Adrenal gland (tissue), 12 donors: ENCODE data around the gene CCN6. TPM values are rescaled to one million over a fixed set of nuclear protein-coding genes. Genes with fewer than 3 reads are reported as not detected.

Source experiments
- DNase-seq, 7 donors: peaks; one replicate each; pipeline ENCODE4 v3.0.0-alpha.2; 2019 to 2020
- H3K27ac ChIP-seq, 5 donors: fragments of 200-600 bp; sonication (generic) in 4 of 5; 1 replicate in 3 of 5; 2 replicates in 2 of 5; pipeline versions ENCODE4 v1.5.1 to v1.8.0; 2016 to 2020; ENCODE audit warnings: mild to moderate bottlenecking in 1 of 5
- H3K27me3 ChIP-seq: fragments of 200-600 bp; 2 replicates; pipeline ENCODE4 v1.8.0; 2021
- H3K36me3 ChIP-seq, 2 donors: fragments of 200-600 bp; replicated peaks in 1 of 2; 1 replicate in 1 of 2; 2 replicates in 1 of 2; pipeline versions ENCODE4 v1.5.1 to v1.8.0; 2018 to 2022
- H3K4me1 ChIP-seq, 2 donors: fragments of 200-600 bp; replicated peaks in 1 of 2; 1 replicate in 1 of 2; 2 replicates in 1 of 2; pipeline versions ENCODE4 v1.5.1 to v1.8.0; 2018 to 2021
- H3K4me3 ChIP-seq, 4 donors: fragments of 200-600 bp; sonication (generic) in 3 of 4; one replicate each; pipeline ENCODE4 v1.5.1; 2016 to 2018
- H3K9me3 ChIP-seq, 3 donors: fragments of 200-600 bp; sonication (generic) in 1 of 3; replicated peaks in 1 of 3; 1 replicate in 2 of 3; 2 replicates in 1 of 3; pipeline versions ENCODE4 v1.5.1 to v1.8.0; 2016 to 2021
- POLR2A ChIP-seq, 2 donors: fragments of 450-650 bp; IDR thresholded peaks; one replicate each; pipeline ENCODE4 v1.6.1; 2017; ENCODE audit warnings: antibody characterized with exemption in 2 of 2, mild to moderate bottlenecking in 2 of 2, moderate library complexity in 1 of 2
- WGBS, 4 donors: extraction: QIAGEN DNeasy Blood & Tissue Kit in 2 of 4; methylation state at CpG; one replicate each; pipeline versions ENCODE4 v1.1.5 to v1.1.7; 2013 to 2017; 5-methylcytosine and 5-hydroxymethylcytosine counted together
- intact Hi-C, 2 donors: fragments of 100-400 bp; cut with DNase I; formaldehyde crosslinking; loops; one replicate each; pipeline versions ENCODE4 v1.14.1 to v1.15.0; 2022 to 2023
- polyA plus RNA-seq, 3 donors: library from polyadenylated mRNA; stranded (reverse); fragments of 200-250 nt in 2 of 3; fragments of 350-450 nt in 1 of 3; fragmentation: Illumina TruSeq in 1 of 3; extraction: RNeasy Lipid Tissue Mini Kit (QIAGEN cat#74804) in 1 of 3; gene quantifications; one replicate each; pipeline ENCODE4 v1.2.3, GENCODE V29; 2013 to 2014
- total RNA-seq, 9 donors: library from RNA; depleted of rRNA in 4 of 9; stranded (reverse); fragments of >200 nt in 4 of 9; fragments of 120-200 nt in 1 of 9; fragmentation: NEBNext Ultra II Directional in 1 of 9; extraction: Animal tissue kit (Norgen Biotek cat#: 25700) in 1 of 9; gene quantifications; one replicate each; pipeline versions ENCODE4 v1.1.0 to v1.2.4, GENCODE V29; 2013 to 2023
- TF ChIP-seq, protein P1 (sequence below), 6 experiments: fragments of 450-650 bp in 4 of 6; fragments of 200-600 bp in 2 of 6; sonication (generic) in 1 of 6; IDR thresholded peaks; 1 replicate in 5 of 6; 2 replicates in 1 of 6; pipeline versions ENCODE4 v1.5.1 to v1.8.0; 2016 to 2021; ENCODE audit warnings: antibody characterized with exemption in 6 of 6, mild to moderate bottlenecking in 2 of 6, moderate library complexity in 1 of 6
- donor health status: healthy with polysubstance abuse.
- donor health status: Bipolar disorder and iron deficiency.
- donor health status: DM: yes; HTN: yes; CAD: no.
- donor health status: DM: no; HTN: no; CAD: no.
- donor health status: DM: no; HTN: no; CAD: no.
- donor health status: DM: yes; HTN: yes; CAD: no.

CCN6 gene
- total and polyA plus RNA-seq, 12 donors = not detected

DNA sequence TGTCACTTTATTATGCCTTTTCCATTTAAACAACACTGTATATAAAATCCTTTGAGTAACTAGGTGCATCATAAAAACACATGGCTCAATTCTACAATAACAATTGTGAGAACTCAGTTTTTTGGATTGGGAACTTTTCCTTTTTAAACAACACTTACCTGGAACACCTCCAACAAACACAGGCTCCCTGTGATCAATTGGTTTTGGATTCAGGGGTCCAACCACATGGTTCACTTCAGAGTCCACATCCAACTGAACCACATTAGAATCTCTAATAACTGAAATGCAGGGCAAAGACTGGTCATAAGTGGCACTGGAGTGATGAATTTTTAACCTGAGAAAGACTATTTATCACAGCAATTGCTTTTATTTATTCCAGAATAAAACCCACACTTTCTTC, 60.0 kb downstream of the CCN6 start:
- no peaks in the 10 kb centered on the region for H3K36me3 ChIP-seq
- no peak for DNase-seq
- TF ChIP-seq, protein P1, sequence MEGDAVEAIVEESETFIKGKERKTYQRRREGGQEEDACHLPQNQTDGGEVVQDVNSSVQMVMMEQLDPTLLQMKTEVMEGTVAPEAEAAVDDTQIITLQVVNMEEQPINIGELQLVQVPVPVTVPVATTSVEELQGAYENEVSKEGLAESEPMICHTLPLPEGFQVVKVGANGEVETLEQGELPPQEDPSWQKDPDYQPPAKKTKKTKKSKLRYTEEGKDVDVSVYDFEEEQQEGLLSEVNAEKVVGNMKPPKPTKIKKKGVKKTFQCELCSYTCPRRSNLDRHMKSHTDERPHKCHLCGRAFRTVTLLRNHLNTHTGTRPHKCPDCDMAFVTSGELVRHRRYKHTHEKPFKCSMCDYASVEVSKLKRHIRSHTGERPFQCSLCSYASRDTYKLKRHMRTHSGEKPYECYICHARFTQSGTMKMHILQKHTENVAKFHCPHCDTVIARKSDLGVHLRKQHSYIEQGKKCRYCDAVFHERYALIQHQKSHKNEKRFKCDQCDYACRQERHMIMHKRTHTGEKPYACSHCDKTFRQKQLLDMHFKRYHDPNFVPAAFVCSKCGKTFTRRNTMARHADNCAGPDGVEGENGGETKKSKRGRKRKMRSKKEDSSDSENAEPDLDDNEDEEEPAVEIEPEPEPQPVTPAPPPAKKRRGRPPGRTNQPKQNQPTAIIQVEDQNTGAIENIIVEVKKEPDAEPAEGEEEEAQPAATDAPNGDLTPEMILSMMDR (IDR thresholded peaks at IDR 0.05) = no peak
- no peak for TF ChIP-seq POLR2A (IDR thresholded peaks at IDR 0.05)
- intact Hi-C loops = no loop called here
- H3K27ac ChIP-seq = no peak overlapping the region
- H3K4me3 ChIP-seq = no peak overlapping the region
- H3K27me3 ChIP-seq = no peaks in the 10 kb centered on the region
- H3K9me3 ChIP-seq = no peaks in the 10 kb centered on the region
- no peaks in the 10 kb centered on the region for H3K4me1 ChIP-seq

DNA sequence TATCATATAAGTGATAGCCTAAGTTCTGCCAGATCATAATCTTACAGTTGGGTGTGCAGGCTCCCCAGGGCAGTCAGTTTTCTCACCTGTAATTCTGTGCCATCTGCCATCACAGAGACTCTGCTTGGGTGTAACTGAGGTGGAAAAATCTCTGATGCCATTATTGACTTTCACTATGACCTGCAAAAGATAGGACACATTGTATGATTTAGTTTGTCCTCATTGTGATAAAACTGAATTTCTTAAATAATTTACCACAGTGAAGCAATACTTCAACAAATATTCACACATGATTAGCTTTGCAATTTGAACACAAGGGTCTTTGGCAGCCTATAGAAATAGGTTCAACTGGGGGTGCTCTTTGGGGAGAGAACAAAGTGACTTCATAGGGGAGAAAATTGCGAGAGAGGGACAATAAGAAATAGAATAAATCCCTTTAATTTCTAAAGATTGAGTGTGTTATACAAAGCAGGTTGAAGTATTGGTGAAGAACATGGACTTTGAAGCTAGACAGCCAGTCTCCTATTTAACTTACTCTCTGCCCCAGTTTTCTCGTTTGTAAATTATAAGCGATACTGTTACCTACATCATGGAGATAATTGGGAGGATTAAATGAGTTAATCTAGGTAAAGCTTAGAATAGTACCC, 60.8 kb downstream of the CCN6 start:
- H3K9me3 ChIP-seq = no peaks in the 10 kb centered on the region
- WGBS, 4 donors = 91 to 97% (median 96%) methylated on average over 3 of the region's 3 CpGs
- H3K27ac ChIP-seq = no peak overlapping the region
- no peaks in the 10 kb centered on the region for H3K36me3 ChIP-seq
- no peaks in the 10 kb centered on the region for H3K4me1 ChIP-seq
- TF ChIP-seq POLR2A (IDR thresholded peaks at IDR 0.05) = no peak
- TF ChIP-seq, protein P1 (IDR thresholded peaks at IDR 0.05) = no peak
- no peaks in the 10 kb centered on the region for H3K27me3 ChIP-seq
- no peak for DNase-seq
- no peak overlapping the region for H3K4me3 ChIP-seq
- intact Hi-C loops = no loop called here

DNA sequence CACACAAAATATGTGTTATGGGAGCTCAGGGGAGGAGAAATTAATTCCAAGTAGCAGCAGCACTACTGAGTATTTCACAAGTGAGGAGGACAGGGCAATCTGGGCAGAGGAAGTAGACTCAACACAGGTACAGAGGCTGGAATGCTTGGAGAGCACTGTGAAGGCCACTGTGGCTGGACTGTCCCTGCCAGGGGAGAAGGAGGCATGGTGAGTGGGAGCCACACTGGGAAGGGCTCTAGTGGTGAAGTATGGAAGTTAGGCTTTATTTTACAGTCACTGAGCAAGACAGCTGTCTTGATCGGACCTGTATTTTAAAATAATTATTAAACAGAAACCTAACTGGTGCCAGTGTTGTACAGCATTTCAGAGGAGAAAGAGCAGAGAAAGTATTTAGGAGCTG, 62.3 kb downstream of the CCN6 start:
- DNase-seq = no peak
- intact Hi-C loops = no loop called here
- H3K4me3 ChIP-seq = no peak overlapping the region
- H3K4me1 ChIP-seq = no peaks in the 10 kb centered on the region
- no peaks in the 10 kb centered on the region for H3K9me3 ChIP-seq
- no peaks in the 10 kb centered on the region for H3K36me3 ChIP-seq
- H3K27ac ChIP-seq = no peak overlapping the region
- no peaks in the 10 kb centered on the region for H3K27me3 ChIP-seq
- TF ChIP-seq, protein P1 (IDR thresholded peaks at IDR 0.05) = no peak
- no peak for TF ChIP-seq POLR2A (IDR thresholded peaks at IDR 0.05)
- 86 to 95% (median 90%) methylated on average over 1 of the region's 1 CpG for whole genome bisulfite sequencing, 4 donors

DNA sequence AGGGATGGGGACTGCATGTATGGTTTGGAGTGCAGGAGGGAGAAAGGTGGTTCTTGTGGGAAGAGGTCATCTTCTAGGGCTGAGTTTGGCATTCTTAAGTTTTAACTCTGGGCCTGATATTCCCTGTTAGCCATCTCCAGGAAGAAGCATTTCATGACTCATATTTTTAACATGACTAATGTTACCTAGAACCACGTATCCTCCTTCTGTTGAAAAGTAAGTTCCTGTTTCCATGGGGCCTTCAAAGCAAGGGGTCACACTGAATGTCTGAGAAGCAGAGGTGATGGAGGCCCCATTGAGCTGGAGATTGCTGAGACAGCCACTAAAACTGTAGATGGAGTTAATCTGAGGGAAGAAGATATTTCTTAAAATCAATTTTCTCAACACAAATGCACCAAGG, 63.6 kb downstream of the CCN6 start:
- DNase-seq = no peak
- Histone ChIP-seq H3K9me3 (no peaks in the 10 kb centered on the region), H3K4me1 (no peaks in the 10 kb centered on the region), H3K4me3 (no peak overlapping the region), H3K27me3 (no peaks in the 10 kb centered on the region), H3K36me3 (no peaks in the 10 kb centered on the region), H3K27ac (no peak overlapping the region)
- TF ChIP-seq POLR2A (IDR thresholded peaks at IDR 0.05) = no peak
- TF ChIP-seq, protein P1 (IDR thresholded peaks at IDR 0.05) = no peak
- 41 to 60% (median 52%) methylated on average over 1 of the region's 1 CpG for WGBS, 4 donors
- intact Hi-C loops = no loop called here
